B cell (primary cell): ENCODE results near the gene DFFA. TPM values are rescaled to one million over a fixed set of nuclear protein-coding genes. Genes with fewer than 3 reads are reported as not detected.

Source experiments
- ATAC-seq: fragments of 200-7000 bp; cut with Tn5 transposase; one replicate; pipeline ENCODE4 v1.10.0; 2021; ENCODE audit warnings: low read depth, mild to moderate bottlenecking, moderate number of reproducible peaks, moderate library complexity
- CTCF ChIA-PET: fragments of 350-600 bp; sonication (Branson Sonifier 250); formaldehyde crosslinking; loops from one replicate; lab custom pipeline; 2021; ENCODE audit warnings: antibody characterized with exemption, inconsistent platforms; lab: Charles Lee
- POLR2A ChIA-PET: fragments of 350-600 bp; sonication (Branson Sonifier 250); formaldehyde crosslinking; loops from one replicate; lab custom pipeline; 2021; ENCODE audit warnings: antibody characterized with exemption; lab: Charles Lee
- DNase-seq: peaks from one replicate; pipeline ENCODE4 v3.0.0; 2013
- H2AFZ ChIP-seq: 2 replicates; pipeline ENCODE4 v1.6.1; 2012; ENCODE audit warnings: mild to moderate bottlenecking, low read depth, low read length; ENCODE audit not compliant: insufficient read depth, poor library complexity, severe bottlenecking
- H3K27ac ChIP-seq, 2 donors: 1 replicate in 1 of 2; 2 replicates in 1 of 2; pipeline ENCODE4 v1.5.1; 2012 to 2013; ENCODE audit warnings: low read length in 2 of 2, mild to moderate bottlenecking in 2 of 2, moderate library complexity in 1 of 2
- H3K27me3 ChIP-seq, 4 experiments: fragments of 200-600 bp in 1 of 4; sonication (generic) in 1 of 4; replicated peaks in 1 of 4; 1 replicate in 2 of 4; 2 replicates in 2 of 4; pipeline versions ENCODE4 v1.6.1 to v1.7.0; 2013 to 2016; ENCODE audit warnings: low read length in 3 of 4, mild to moderate bottlenecking in 2 of 4, mixed read lengths in 1 of 4, moderate library complexity in 1 of 4; ENCODE audit not compliant: insufficient read depth in 4 of 4, control insufficient read depth in 3 of 4; ENCODE audit errors: control extremely low read depth in 1 of 4
- H3K36me3 ChIP-seq, 2 experiments: replicated peaks in 1 of 2; 1 replicate in 1 of 2; 2 replicates in 1 of 2; pipeline versions ENCODE4 v1.6.1 to v1.7.1; 2013; ENCODE audit warnings: low read length in 1 of 2; ENCODE audit not compliant: insufficient read depth in 2 of 2, control insufficient read depth in 1 of 2; ENCODE audit errors: control extremely low read depth in 1 of 2, extremely low read depth in 1 of 2
- H3K4me1 ChIP-seq, 2 donors: fragments of 200-600 bp in 1 of 2; sonication (generic) in 1 of 2; 1 replicate in 1 of 2; 2 replicates in 1 of 2; pipeline versions ENCODE4 v1.5.1 to v1.6.1; 2013 to 2017; ENCODE audit warnings: low read length in 2 of 2; ENCODE audit not compliant: control insufficient read depth in 2 of 2, insufficient read depth in 2 of 2
- H3K4me2 ChIP-seq: replicated peaks from 2 replicates; pipeline ENCODE3; 2012; ENCODE audit warnings: mild to moderate bottlenecking, low read depth, low read length; ENCODE audit not compliant: poor library complexity, severe bottlenecking
- H3K4me3 ChIP-seq, 5 experiments: fragments of 200-600 bp in 1 of 5; sonication (generic) in 1 of 5; 1 replicate in 3 of 5; 2 replicates in 2 of 5; pipeline versions ENCODE4 v1.5.1 to v1.7.0; 2011 to 2016; ENCODE audit warnings: low read length in 4 of 5, mild to moderate bottlenecking in 4 of 5, low read depth in 2 of 5, control low read depth in 1 of 5, moderate library complexity in 1 of 5; ENCODE audit not compliant: insufficient read depth in 1 of 5; ENCODE audit errors: control extremely low read depth in 1 of 5, extremely low read depth in 1 of 5
- H3K79me2 ChIP-seq: fragments of 200-600 bp; sonication (generic); one replicate; pipeline ENCODE4 v1.6.0; 2016; ENCODE audit warnings: low read length; ENCODE audit not compliant: control insufficient read depth, insufficient read depth
- H3K9ac ChIP-seq: fragments of 200-600 bp; sonication (generic); 2 replicates; pipeline ENCODE4 v1.6.1; 2017; ENCODE audit warnings: mild to moderate bottlenecking, low read length, moderate library complexity
- H3K9me3 ChIP-seq, 3 donors: one replicate each; pipeline versions ENCODE4 v1.6.1 to v1.7.1; 2013; ENCODE audit warnings: low read length in 2 of 3; ENCODE audit not compliant: control insufficient read depth in 2 of 3, insufficient read depth in 1 of 3; ENCODE audit errors: control extremely low read depth in 1 of 3
- H4K20me1 ChIP-seq: 2 replicates; pipeline ENCODE4 v1.6.0; 2012; ENCODE audit warnings: mild to moderate bottlenecking, low read length; ENCODE audit not compliant: insufficient read depth, control insufficient read depth, poor library complexity, severe bottlenecking
- H3K27ac Mint-ChIP-seq: one replicate; pipeline ENCODE4 v1.8.0; 2021; ENCODE audit warnings: mixed read lengths
- H3K27me3 Mint-ChIP-seq: one replicate; pipeline ENCODE4 v1.8.0; 2021; ENCODE audit warnings: mixed read lengths
- H3K4me1 Mint-ChIP-seq: one replicate; pipeline ENCODE4 v1.8.0; 2021; ENCODE audit warnings: mixed read lengths
- H3K4me3 Mint-ChIP-seq: one replicate; pipeline ENCODE4 v1.8.0; 2021; ENCODE audit warnings: mixed read lengths
- H3K9me3 Mint-ChIP-seq: one replicate; pipeline ENCODE4 v1.8.0; 2022; ENCODE audit warnings: mixed read lengths; ENCODE audit not compliant: insufficient read depth
- EZH2 ChIP-seq: IDR thresholded peaks from 2 replicates; pipeline ENCODE4 v1.6.1; 2012; ENCODE audit warnings: borderline replicate concordance, low read depth, mild to moderate bottlenecking, moderate library complexity, low read length; ENCODE audit not compliant: insufficient read depth, poor library complexity, severe bottlenecking
- WGBS: methylation state at CpG from one replicate; pipeline ENCODE4 v1.1.5; 2013; ENCODE audit warnings: missing lambda C conversion rate; ENCODE audit not compliant: insufficient coverage; 5-methylcytosine and 5-hydroxymethylcytosine counted together
- intact Hi-C: fragments of 100-400 bp; cut with micrococcal nuclease; formaldehyde crosslinking; loops from one replicate; pipeline ENCODE4 v1.10.0; 2022
- polyA plus RNA-seq: library from polyadenylated mRNA; depleted of rRNA; stranded (reverse); fragments of >200 nt; gene quantifications from 2 replicates; pipeline ENCODE4 v1.2.3, GENCODE V29; 2012
- total RNA-seq, 2 donors: library from RNA; stranded (reverse); fragments of 120-200 nt in 1 of 2; gene quantifications; 1 replicate in 1 of 2; 2 replicates in 1 of 2; pipeline versions ENCODE4 v1.2.3 to v1.2.4, GENCODE V29; 2013 to 2022
- TF ChIP-seq, protein P1 (sequence below): fragments of 200-600 bp; IDR thresholded peaks from one replicate; pipeline ENCODE4 v1.8.0; 2022; ENCODE audit warnings: antibody characterized with exemption, mild to moderate bottlenecking

DFFA gene
- total and polyA plus RNA-seq, 2 donors (not counting 1 experiment from before 2014, with no cell fraction given): 12.0 to 30.7 TPM

DNA sequence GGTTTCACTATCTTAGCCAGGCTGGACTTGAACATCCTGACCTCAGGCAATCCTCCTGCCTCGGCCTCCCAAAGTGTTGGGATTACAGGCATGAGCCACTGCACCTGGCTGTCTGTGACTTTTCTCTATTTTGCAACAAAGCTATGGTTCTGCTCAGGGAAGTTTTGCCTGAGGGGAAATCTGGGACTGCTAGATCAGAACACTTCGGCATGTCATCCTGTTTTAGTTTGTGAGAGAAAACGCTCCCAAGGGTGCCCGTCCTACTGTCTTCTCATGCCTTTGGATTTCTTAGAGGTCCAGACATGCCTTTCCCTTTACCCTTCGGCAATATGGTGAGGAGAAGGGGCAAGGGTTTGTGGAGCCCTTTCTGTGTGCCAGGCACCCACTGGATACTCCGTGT is 28.1 kb downstream of the DFFA start:
- H3K9me3 Mint-ChIP-seq: no peaks in the 10 kb centered on the region
- TF ChIP-seq EZH2: no peak
- TF ChIP-seq, protein P1, sequence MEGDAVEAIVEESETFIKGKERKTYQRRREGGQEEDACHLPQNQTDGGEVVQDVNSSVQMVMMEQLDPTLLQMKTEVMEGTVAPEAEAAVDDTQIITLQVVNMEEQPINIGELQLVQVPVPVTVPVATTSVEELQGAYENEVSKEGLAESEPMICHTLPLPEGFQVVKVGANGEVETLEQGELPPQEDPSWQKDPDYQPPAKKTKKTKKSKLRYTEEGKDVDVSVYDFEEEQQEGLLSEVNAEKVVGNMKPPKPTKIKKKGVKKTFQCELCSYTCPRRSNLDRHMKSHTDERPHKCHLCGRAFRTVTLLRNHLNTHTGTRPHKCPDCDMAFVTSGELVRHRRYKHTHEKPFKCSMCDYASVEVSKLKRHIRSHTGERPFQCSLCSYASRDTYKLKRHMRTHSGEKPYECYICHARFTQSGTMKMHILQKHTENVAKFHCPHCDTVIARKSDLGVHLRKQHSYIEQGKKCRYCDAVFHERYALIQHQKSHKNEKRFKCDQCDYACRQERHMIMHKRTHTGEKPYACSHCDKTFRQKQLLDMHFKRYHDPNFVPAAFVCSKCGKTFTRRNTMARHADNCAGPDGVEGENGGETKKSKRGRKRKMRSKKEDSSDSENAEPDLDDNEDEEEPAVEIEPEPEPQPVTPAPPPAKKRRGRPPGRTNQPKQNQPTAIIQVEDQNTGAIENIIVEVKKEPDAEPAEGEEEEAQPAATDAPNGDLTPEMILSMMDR: no peak
- Histone ChIP-seq H3K4me3 (no peak overlapping the region), H3K27me3 (no peaks in the 10 kb centered on the region), H3K36me3 (peaks cover 0 to 8% of the 10 kb centered on the region in 2 experiments), H3K27ac (no peak overlapping the region), H3K79me2 (no peaks in the 10 kb centered on the region), H3K4me2 (no peak overlapping the region), H3K9me3 (no peaks in the 10 kb centered on the region), H2AFZ (no peak overlapping the region), H4K20me1 (no peaks in the 10 kb centered on the region), H3K9ac (no peak overlapping the region), H3K4me1 (no peaks in the 10 kb centered on the region)
- H3K4me3 Mint-ChIP-seq: no peak overlapping the region
- DNase-seq (no peak), ATAC-seq (no peak)
- H3K27ac Mint-ChIP-seq: no peak overlapping the region
- intact Hi-C loops: no loop called here
- no peaks in the 10 kb centered on the region for H3K4me1 Mint-ChIP-seq
- no peaks in the 10 kb centered on the region for H3K27me3 Mint-ChIP-seq
- 100% methylated on average over 4 of the region's 6 CpGs for WGBS
- CTCF ChIA-PET: no interaction called here
- POLR2A ChIA-PET: no interaction called here

DNA sequence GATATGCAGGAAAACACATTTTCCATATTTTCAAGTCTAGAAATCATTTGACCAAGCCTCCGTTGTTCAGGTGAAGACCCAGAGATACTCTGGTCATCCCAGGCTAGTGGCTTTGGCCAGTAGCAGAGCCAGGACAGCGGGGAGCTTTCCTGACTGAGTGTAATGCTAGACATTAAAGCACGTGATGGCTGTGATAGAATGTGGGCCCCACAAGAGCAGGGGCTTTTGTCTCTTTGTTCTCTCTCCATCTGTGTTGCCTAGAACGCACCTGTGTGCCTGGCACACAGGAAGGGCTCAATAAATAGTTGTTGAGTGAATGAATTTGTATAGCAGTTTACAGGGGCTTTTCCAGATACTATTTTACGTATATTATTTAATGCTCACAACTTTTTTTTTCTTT is 31.5 kb downstream of the DFFA start:
- H3K9ac ChIP-seq: no peak overlapping the region
- no peak overlapping the region for H3K27ac ChIP-seq
- no peak for DNase-seq
- 100% methylated on average over 3 of the region's 5 CpGs for WGBS
- no peaks in the 10 kb centered on the region for H3K9me3 Mint-ChIP-seq
- CTCF ChIA-PET: no interaction called here
- no peaks in the 10 kb centered on the region for H3K9me3 ChIP-seq
- no peak overlapping the region for H3K4me3 ChIP-seq
- no peaks in the 10 kb centered on the region for H3K4me1 ChIP-seq
- ATAC-seq: no peak
- no peaks in the 10 kb centered on the region for H4K20me1 ChIP-seq
- peaks cover 0 to 8% of the 10 kb centered on the region in 2 experiments for H3K36me3 ChIP-seq
- H3K27me3 Mint-ChIP-seq: no peaks in the 10 kb centered on the region
- H2AFZ ChIP-seq: no peak overlapping the region
- H3K27me3 ChIP-seq: no peaks in the 10 kb centered on the region
- POLR2A ChIA-PET: no interaction called here
- no peak overlapping the region for H3K4me3 Mint-ChIP-seq
- intact Hi-C loops: no loop called here
- no peak overlapping the region for H3K27ac Mint-ChIP-seq
- no peaks in the 10 kb centered on the region for H3K4me1 Mint-ChIP-seq
- H3K79me2 ChIP-seq: no peaks in the 10 kb centered on the region
- H3K4me2 ChIP-seq: no peak overlapping the region
- TF ChIP-seq, protein P1: no peak
- TF ChIP-seq EZH2: no peak
